ENCODE data around the gene OR5H2. TPM values are rescaled to one million over a fixed set of nuclear protein-coding genes. Genes with fewer than 3 reads are reported as not detected.

Gene OR5H2
- polyA plus RNA-seq, 4 donors, result not detected

DNA sequence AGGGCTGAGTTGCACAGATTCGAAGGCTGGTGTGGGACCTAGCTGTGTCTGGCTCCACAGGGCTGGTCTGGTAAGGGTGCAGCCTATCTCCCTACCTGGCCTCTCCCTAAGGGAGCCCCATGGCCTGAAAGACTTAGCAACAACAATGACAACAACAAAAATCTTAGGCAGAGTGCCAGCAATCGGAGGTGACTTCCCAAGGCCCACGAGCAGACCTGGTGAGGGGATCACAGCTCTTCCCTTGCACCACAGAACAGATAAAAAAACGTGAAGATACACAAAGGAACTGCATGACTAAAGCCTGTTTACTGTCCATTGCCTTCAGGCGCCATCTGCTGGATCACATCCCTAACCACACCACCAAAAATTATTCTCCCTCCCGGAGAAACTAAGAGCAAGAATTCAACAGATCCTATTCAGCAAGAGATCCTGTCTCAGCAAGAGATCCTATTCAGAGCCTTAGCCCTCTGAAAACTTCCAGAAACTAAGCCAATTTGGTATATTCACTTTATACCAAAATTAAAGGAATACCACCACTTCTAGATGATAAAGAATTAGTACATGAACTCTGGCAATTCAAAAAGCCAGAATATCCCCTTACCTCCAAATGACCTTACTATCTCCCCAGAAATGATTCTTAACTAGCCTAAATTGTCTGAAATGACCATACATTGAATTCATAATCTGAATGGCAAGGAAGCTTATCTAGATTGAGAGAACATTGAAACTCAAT is 47.3 kb downstream of the OR5H2 start:
- DNase-seq (ENCODE audit: low read depth in 4 of 4, low spot score in 2 of 4), result peak in 3 of 4 donors; percentile 19 to 38 (median 37)

DNA sequence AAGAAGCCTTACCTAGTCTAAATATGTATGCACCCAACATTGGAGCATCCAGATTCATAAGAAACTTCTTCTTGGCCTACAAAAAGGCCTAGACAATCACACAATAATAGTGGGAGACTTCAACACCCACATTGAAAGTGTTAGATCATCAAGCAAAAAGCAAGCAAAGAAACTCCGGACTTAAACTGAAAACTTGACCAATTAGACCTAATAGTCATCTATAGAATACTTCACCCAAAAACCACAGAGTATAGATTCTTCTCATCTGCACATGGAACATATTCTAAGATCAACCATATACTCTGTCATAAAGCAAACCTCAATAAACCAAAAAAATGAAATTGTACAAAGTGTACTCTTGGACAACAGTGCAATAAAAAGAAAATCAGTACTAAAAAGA is 49.0 kb downstream of the OR5H2 start:
- no peak for DNase-seq (ENCODE audit: low read depth in 4 of 4, low spot score in 2 of 4)

Other genes starting within 250 kb of the OR5H2 start
- gene GABRR3, start 247.2 kb upstream of the OR5H2 start, polyA plus RNA-seq (ENCODE audit: insufficient read length in 4 of 4), result under 1 TPM in 1 of 4 donors, not detected in 3; 0.11 TPM
- not detected for gene OR5AC2, start 195.3 kb upstream of the OR5H2 start, polyA plus RNA-seq (ENCODE audit: insufficient read length in 4 of 4)
- under 1 TPM in 2 of 4 donors, not detected in 2; 0.03 to 0.05 TPM for gene OR5H1, start 151.8 kb upstream of the OR5H2 start, polyA plus RNA-seq (ENCODE audit: insufficient read length in 4 of 4)
- under 1 TPM in 1 of 4 donors, not detected in 3; 0.05 TPM for gene OR5H14, start 135.0 kb upstream of the OR5H2 start, polyA plus RNA-seq (ENCODE audit: insufficient read length in 4 of 4)
- not detected for gene OR5H15, start 115.8 kb upstream of the OR5H2 start, polyA plus RNA-seq (ENCODE audit: insufficient read length in 4 of 4)
- gene OR5H6, start 18.3 kb upstream of the OR5H2 start, polyA plus RNA-seq (ENCODE audit: insufficient read length in 4 of 4), result not detected
- not detected for gene OR5K4, start 71.3 kb downstream of the OR5H2 start, polyA plus RNA-seq (ENCODE audit: insufficient read length in 4 of 4)
- gene OR5K3, start 108.2 kb downstream of the OR5H2 start, polyA plus RNA-seq (ENCODE audit: insufficient read length in 4 of 4), result not detected
- gene OR5K1, start 180.7 kb downstream of the OR5H2 start, polyA plus RNA-seq (ENCODE audit: insufficient read length in 4 of 4), result not detected
- under 1 TPM in 3 of 4 donors, not detected in 1; 0.16 to 0.98 (median 0.18) TPM for gene OR5K2, start 215.2 kb downstream of the OR5H2 start, polyA plus RNA-seq (ENCODE audit: insufficient read length in 4 of 4)
- 100 to 1,000 TPM; 139 to 181 (median 158) TPM for gene CLDND1, start 240.4 kb downstream of the OR5H2 start, polyA plus RNA-seq (ENCODE audit: insufficient read length in 4 of 4)
- gene GPR15, start 249.5 kb downstream of the OR5H2 start, polyA plus RNA-seq (ENCODE audit: insufficient read length in 4 of 4), result not detected